ENCODE results near the gene PNPLA8.

GRCh38 chr7:108461840-108462239 lies 64.1 kb downstream of the PNPLA8 start:
- TF ChIP-seq CTCF (IDR thresholded peaks at IDR 0.05) (no peak), POLR2A (IDR thresholded peaks at IDR 0.05) (no peak)

All from right lobe of liver (tissue), 4 donors.